PC-3 (cell line): ENCODE data around the gene PTPRE.

ENCODE experiments used
- EZH2 ChIP-seq: fragments of 300-600 bp; sonication (generic); IDR thresholded peaks from one replicate; pipeline ENCODE4 v1.6.1; 2017; ENCODE audit warnings: antibody characterized with exemption, mild to moderate bottlenecking, low read length; ENCODE audit not compliant: unreplicated experiment
- EZH2phosphoT487 ChIP-seq: fragments of 300-600 bp; sonication (generic); IDR thresholded peaks from 2 replicates; pipeline ENCODE4 v1.6.1; 2018; ENCODE audit warnings: mild to moderate bottlenecking, antibody characterized with exemption, low read length, borderline replicate concordance
- TF ChIP-seq, protein P1 (sequence below): fragments of 300-600 bp; sonication (generic); conservative IDR thresholded peaks from 2 replicates; pipeline ENCODE4 v1.5.1; 2017; ENCODE audit warnings: antibody characterized with exemption, low read depth, mild to moderate bottlenecking, low read length

DNA sequence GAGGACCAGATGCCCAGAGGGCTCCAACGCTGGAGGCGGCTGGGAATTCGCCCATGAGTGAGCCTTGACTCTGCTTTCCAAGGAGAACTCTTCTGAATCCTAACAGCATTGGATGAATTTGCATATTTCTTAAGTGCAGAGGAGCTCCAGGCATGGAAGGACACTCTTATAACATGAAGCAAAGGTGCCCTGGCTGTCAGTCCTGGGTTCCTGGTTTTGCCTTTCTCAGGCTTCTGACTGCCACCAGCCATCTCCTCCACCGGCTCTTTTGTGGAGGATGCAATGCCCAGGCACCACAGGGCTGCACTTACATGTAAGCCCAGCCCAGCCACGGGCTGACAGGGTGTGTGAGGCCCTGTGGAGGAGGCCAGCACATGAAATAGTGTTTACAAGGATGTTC, 22.4 kb upstream of the PTPRE start:
- TF ChIP-seq EZH2 (no peak), EZH2phosphoT487 (no peak)
- TF ChIP-seq, protein P1, sequence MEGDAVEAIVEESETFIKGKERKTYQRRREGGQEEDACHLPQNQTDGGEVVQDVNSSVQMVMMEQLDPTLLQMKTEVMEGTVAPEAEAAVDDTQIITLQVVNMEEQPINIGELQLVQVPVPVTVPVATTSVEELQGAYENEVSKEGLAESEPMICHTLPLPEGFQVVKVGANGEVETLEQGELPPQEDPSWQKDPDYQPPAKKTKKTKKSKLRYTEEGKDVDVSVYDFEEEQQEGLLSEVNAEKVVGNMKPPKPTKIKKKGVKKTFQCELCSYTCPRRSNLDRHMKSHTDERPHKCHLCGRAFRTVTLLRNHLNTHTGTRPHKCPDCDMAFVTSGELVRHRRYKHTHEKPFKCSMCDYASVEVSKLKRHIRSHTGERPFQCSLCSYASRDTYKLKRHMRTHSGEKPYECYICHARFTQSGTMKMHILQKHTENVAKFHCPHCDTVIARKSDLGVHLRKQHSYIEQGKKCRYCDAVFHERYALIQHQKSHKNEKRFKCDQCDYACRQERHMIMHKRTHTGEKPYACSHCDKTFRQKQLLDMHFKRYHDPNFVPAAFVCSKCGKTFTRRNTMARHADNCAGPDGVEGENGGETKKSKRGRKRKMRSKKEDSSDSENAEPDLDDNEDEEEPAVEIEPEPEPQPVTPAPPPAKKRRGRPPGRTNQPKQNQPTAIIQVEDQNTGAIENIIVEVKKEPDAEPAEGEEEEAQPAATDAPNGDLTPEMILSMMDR, result no peak
